PC-3 (cell line): ENCODE measurements around the gene PTPN20.
"Not testable (repeated sequence)": the region's sequence is repeated elsewhere in the genome, so short reads cannot be mapped to it uniquely, and the experiment has no call there.

Source experiments
- EZH2 ChIP-seq: fragments of 300-600 bp; sonication (generic); IDR thresholded peaks from one replicate; pipeline ENCODE4 v1.6.1; 2017; ENCODE audit warnings: antibody characterized with exemption, mild to moderate bottlenecking, low read length; ENCODE audit not compliant: unreplicated experiment
- TF ChIP-seq, protein P1 (sequence below): fragments of 300-600 bp; sonication (generic); conservative IDR thresholded peaks from 2 replicates; pipeline ENCODE4 v1.5.1; 2017; ENCODE audit warnings: antibody characterized with exemption, low read depth, mild to moderate bottlenecking, low read length

DNA sequence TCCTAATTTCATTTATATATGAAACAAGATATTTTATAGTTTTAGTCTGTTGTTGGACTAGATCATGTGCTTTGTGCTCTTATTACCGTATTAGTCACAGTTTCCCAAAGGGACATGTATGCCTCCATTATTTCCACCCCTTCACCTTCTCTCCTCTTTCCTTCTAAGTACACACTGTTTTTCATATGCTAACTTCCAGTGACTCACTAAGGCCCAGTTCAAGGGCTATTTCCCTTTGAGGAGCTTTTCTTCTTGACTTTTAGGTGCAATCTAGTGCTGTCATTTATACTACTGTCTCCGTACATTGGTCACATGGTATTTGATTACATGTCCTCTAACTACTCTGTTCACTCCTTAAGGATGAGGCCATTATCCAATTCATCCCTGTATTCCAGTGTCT is 55.8 kb downstream of the PTPN20 start:
- TF ChIP-seq, protein P1, sequence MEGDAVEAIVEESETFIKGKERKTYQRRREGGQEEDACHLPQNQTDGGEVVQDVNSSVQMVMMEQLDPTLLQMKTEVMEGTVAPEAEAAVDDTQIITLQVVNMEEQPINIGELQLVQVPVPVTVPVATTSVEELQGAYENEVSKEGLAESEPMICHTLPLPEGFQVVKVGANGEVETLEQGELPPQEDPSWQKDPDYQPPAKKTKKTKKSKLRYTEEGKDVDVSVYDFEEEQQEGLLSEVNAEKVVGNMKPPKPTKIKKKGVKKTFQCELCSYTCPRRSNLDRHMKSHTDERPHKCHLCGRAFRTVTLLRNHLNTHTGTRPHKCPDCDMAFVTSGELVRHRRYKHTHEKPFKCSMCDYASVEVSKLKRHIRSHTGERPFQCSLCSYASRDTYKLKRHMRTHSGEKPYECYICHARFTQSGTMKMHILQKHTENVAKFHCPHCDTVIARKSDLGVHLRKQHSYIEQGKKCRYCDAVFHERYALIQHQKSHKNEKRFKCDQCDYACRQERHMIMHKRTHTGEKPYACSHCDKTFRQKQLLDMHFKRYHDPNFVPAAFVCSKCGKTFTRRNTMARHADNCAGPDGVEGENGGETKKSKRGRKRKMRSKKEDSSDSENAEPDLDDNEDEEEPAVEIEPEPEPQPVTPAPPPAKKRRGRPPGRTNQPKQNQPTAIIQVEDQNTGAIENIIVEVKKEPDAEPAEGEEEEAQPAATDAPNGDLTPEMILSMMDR = not testable (repeated sequence)
- TF ChIP-seq EZH2 = not testable (repeated sequence)
